Smooth muscle cell (in vitro differentiated cells): Measurements from ENCODE around the gene UGP2. TPM values are rescaled to one million over a fixed set of nuclear protein-coding genes. Genes with fewer than 3 reads are reported as not detected.
"Not testable (repeated sequence)": the region's sequence is repeated elsewhere in the genome, so short reads cannot be mapped to it uniquely, and the experiment has no call there.

Experiments
- DNase-seq: peaks from one replicate; lab custom pipeline; 2025; ENCODE audit not compliant: unreplicated experiment; lab: John Stamatoyannopoulos, UW
- H2AFZ ChIP-seq: fragments of 200-600 bp; sonication (generic); 2 replicates; pipeline ENCODE4 v1.6.0; 2016; ENCODE audit warnings: antibody characterized with exemption, low read depth, mild to moderate bottlenecking
- H3F3A ChIP-seq: fragments of 200-600 bp; sonication (generic); 2 replicates; pipeline ENCODE4 v1.6.0; 2017; ENCODE audit warnings: antibody characterized with exemption, low read depth
- H3K27ac ChIP-seq: fragments of 200-600 bp; sonication (generic); 2 replicates; pipeline ENCODE4 v1.5.1; 2016; ENCODE audit warnings: low read depth, mild to moderate bottlenecking
- H3K27me3 ChIP-seq: fragments of 200-600 bp; sonication (generic); 2 replicates; pipeline ENCODE4 v1.6.1; 2016; ENCODE audit warnings: low read depth, mild to moderate bottlenecking
- H3K36me3 ChIP-seq: fragments of 200-600 bp; sonication (generic); 2 replicates; pipeline ENCODE4 v1.5.1; 2016; ENCODE audit warnings: low read depth
- H3K4me1 ChIP-seq: fragments of 200-600 bp; sonication (generic); 2 replicates; pipeline ENCODE4 v1.5.1; 2016; ENCODE audit warnings: low read depth
- H3K4me2 ChIP-seq: fragments of 200-600 bp; sonication (generic); 2 replicates; pipeline ENCODE4 v1.6.0; 2016; ENCODE audit warnings: mild to moderate bottlenecking
- H3K4me3 ChIP-seq: fragments of 200-600 bp; sonication (generic); 2 replicates; pipeline ENCODE4 v1.5.1; 2016; ENCODE audit warnings: mild to moderate bottlenecking
- H3K79me2 ChIP-seq: fragments of 200-600 bp; sonication (generic); 2 replicates; pipeline ENCODE4 v1.6.0; 2016; ENCODE audit warnings: low read depth, mild to moderate bottlenecking
- H3K9ac ChIP-seq: fragments of 200-600 bp; sonication (generic); 2 replicates; pipeline ENCODE4 v1.6.0; 2016; ENCODE audit warnings: low read depth
- H3K9me3 ChIP-seq: fragments of 200-600 bp; sonication (generic); replicated peaks from 2 replicates; pipeline ENCODE4 v1.5.1; 2016; ENCODE audit warnings: low read depth
- H4K20me1 ChIP-seq: fragments of 200-600 bp; sonication (generic); 2 replicates; pipeline ENCODE4 v1.6.0; 2016; ENCODE audit warnings: low read depth
- WGBS: methylation state at CpG from one replicate; pipeline ENCODE4 v1.1.7; 2016; ENCODE audit warnings: low lambda C conversion rate; 5-methylcytosine and 5-hydroxymethylcytosine counted together
- polyA plus RNA-seq: library from polyadenylated mRNA; unstranded; fragments of >200 nt; fragmentation: Nextera tagmentation; extraction: Ambion mirVana; gene quantifications from 2 replicates; pipeline ENCODE4 v1.2.1, GENCODE V29; 2016
- total RNA-seq: library from RNA; depleted of rRNA; stranded (reverse); fragments of >200 nt; gene quantifications from 2 replicates; pipeline ENCODE4 v1.2.3, GENCODE V29; 2014
- TF ChIP-seq, protein P1 (sequence below): fragments of 200-600 bp; sonication (generic); IDR thresholded peaks from 2 replicates; pipeline ENCODE4 v1.5.1; 2017; ENCODE audit warnings: borderline replicate concordance, mild to moderate bottlenecking, antibody characterized with exemption; ENCODE audit not compliant: insufficient read depth, poor library complexity, severe bottlenecking

The UGP2 gene
- total and polyA plus RNA-seq, 2 experiments from 2014 or later, result 171 to 238 TPM

DNA sequence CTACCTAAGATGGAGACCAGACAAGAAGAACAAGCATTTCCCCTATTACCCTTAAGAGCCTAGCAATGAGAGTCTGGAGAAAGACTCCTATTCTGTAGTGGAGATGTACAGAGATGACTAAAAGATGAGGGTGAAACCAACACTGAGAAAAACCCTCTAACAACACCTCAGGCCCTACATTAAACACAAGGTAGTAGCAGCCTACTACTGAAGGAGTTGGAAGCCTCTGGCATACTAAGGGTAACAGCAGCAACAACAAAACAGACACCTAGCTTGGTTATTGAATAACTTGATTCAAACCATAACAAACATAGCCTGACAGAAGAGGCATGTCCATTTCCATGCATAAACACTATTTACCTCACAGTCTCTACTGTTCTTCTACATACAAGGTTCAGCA, 60.5 kb downstream of the UGP2 start:
- H3K27me3 ChIP-seq, result no peaks in the 10 kb centered on the region
- H3K36me3 ChIP-seq, result peaks cover 46% of the 10 kb centered on the region
- peaks cover 11% of the 10 kb centered on the region for H3K79me2 ChIP-seq
- TF ChIP-seq, protein P1, sequence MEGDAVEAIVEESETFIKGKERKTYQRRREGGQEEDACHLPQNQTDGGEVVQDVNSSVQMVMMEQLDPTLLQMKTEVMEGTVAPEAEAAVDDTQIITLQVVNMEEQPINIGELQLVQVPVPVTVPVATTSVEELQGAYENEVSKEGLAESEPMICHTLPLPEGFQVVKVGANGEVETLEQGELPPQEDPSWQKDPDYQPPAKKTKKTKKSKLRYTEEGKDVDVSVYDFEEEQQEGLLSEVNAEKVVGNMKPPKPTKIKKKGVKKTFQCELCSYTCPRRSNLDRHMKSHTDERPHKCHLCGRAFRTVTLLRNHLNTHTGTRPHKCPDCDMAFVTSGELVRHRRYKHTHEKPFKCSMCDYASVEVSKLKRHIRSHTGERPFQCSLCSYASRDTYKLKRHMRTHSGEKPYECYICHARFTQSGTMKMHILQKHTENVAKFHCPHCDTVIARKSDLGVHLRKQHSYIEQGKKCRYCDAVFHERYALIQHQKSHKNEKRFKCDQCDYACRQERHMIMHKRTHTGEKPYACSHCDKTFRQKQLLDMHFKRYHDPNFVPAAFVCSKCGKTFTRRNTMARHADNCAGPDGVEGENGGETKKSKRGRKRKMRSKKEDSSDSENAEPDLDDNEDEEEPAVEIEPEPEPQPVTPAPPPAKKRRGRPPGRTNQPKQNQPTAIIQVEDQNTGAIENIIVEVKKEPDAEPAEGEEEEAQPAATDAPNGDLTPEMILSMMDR, result no peak
- peaks cover 10% of the 10 kb centered on the region for H3K9me3 ChIP-seq
- H3K9ac ChIP-seq, result no peak overlapping the region
- no peak overlapping the region for H3K4me2 ChIP-seq
- H3K4me1 ChIP-seq, result no peaks in the 10 kb centered on the region
- no peak for DNase-seq
- no peak overlapping the region for H3K27ac ChIP-seq
- H2AFZ ChIP-seq, result no peak overlapping the region
- H3K4me3 ChIP-seq, result no peak overlapping the region
- no peaks in the 10 kb centered on the region for H4K20me1 ChIP-seq
- H3F3A ChIP-seq, result peaks cover 28% of the 10 kb centered on the region

DNA sequence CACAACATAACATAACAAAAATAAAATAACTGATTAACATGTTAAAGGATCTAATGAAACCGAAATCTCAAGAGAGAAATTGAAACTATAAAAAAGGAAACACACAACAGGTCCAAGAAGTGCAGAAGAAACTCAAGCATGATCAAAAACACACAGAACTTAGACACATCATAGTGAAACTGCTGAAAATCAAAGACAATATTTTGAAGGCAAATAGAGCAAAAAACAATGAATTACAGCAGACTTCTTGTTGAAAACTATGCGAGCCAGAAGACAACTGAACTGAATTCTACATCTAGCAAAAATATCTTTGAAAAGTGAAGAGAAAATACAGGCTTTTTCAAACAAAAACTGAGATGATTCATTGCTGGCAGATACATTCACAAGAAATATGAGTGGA, 61.3 kb downstream of the UGP2 start:
- TF ChIP-seq, protein P1, result no peak

GRCh38 chr2:63914311-63914710, 72.6 kb downstream of the UGP2 start:
- Histone ChIP-seq H3F3A (no peaks in the 10 kb centered on the region), H3K79me2 (no peaks in the 10 kb centered on the region), H3K4me1 (no peaks in the 10 kb centered on the region), H3K9ac (no peak overlapping the region), H3K4me3 (no peak overlapping the region), H3K27me3 (no peaks in the 10 kb centered on the region), H3K4me2 (no peak overlapping the region), H3K9me3 (no peaks in the 10 kb centered on the region), H3K36me3 (peaks cover 39% of the 10 kb centered on the region), H3K27ac (no peak overlapping the region), H2AFZ (no peak overlapping the region), H4K20me1 (no peaks in the 10 kb centered on the region)
- WGBS, result 97% methylated on average over 1 of the region's 1 CpG
- no peak for DNase-seq
- TF ChIP-seq, protein P1, result no peak

More for the DNA sequence above, 61.3 kb downstream of the UGP2 start:
- Histone ChIP-seq H3K9ac (no peak overlapping the region), H3K36me3 (peaks cover 40% of the 10 kb centered on the region), H3K4me2 (no peak overlapping the region), H3K27me3 (no peaks in the 10 kb centered on the region), H3K9me3 (peaks cover 10% of the 10 kb centered on the region), H3K27ac (no peak overlapping the region), H3F3A (peaks cover 27% of the 10 kb centered on the region), H2AFZ (no peak overlapping the region), H3K79me2 (peaks cover 12% of the 10 kb centered on the region), H4K20me1 (no peaks in the 10 kb centered on the region), H3K4me1 (no peaks in the 10 kb centered on the region), H3K4me3 (no peak overlapping the region)
- DNase-seq, result no peak
- WGBS, result 95% methylated on average over 2 of the region's 2 CpGs

- 95% methylated on average over 7 of the region's 7 CpGs for WGBS
- Histone ChIP-seq H4K20me1 (peaks cover 9% of the 10 kb centered on the region), H3K79me2 (no peaks in the 10 kb centered on the region), H3F3A (no peaks in the 10 kb centered on the region), H3K27me3 (no peaks in the 10 kb centered on the region), H3K9me3 (peaks cover 3% of the 10 kb centered on the region), H3K9ac (no peak overlapping the region), H3K4me1 (no peaks in the 10 kb centered on the region), H3K27ac (no peak overlapping the region), H3K4me3 (no peak overlapping the region), H3K36me3 (peaks cover 6% of the 10 kb centered on the region), H3K4me2 (no peak overlapping the region), H2AFZ (no peak overlapping the region)
- TF ChIP-seq, protein P1, result no peak
- DNase-seq, result no peak
Measured at GRCh38 chr2:63926815-63927214, 85.1 kb downstream of the UGP2 start.

GRCh38 chr2:63932104-63932503, 90.4 kb downstream of the UGP2 start:
- H3K27ac ChIP-seq, H3K79me2 ChIP-seq, H3K9me3 ChIP-seq, H3K4me2 ChIP-seq, H2AFZ ChIP-seq, H3K4me1 ChIP-seq, H4K20me1 ChIP-seq, H3K27me3 ChIP-seq, H3K9ac ChIP-seq, DNase-seq, H3K4me3 ChIP-seq, H3F3A ChIP-seq: not testable (repeated sequence)
- WGBS, result 96% methylated on average over 4 of the region's 4 CpGs
- peaks cover 14% of the 10 kb centered on the region for H3K36me3 ChIP-seq
